MM.1S (cell line): ENCODE measurements around the gene TRHDE.

ENCODE experiments used
- DNase-seq: peaks from one replicate; pipeline ENCODE4 v3.0.0-alpha.2; 2015
- H2AFZ ChIP-seq: fragments of 300-600 bp; sonication (generic); 2 replicates; pipeline ENCODE4 v1.6.0; 2016; ENCODE audit warnings: antibody characterized with exemption, low read length
- H3F3A ChIP-seq: fragments of 300-600 bp; sonication (generic); 2 replicates; pipeline ENCODE4 v1.6.1; 2016; ENCODE audit warnings: mild to moderate bottlenecking, antibody characterized with exemption, low read length, moderate library complexity, mixed read lengths; ENCODE audit not compliant: insufficient read depth
- H3K27ac ChIP-seq: fragments of 300-600 bp; sonication (generic); 2 replicates; pipeline ENCODE4 v1.5.1; 2016; ENCODE audit warnings: mild to moderate bottlenecking, low read length
- H3K27me3 ChIP-seq: fragments of 300-600 bp; sonication (generic); replicated peaks from 2 replicates; pipeline ENCODE4 v1.6.0; 2016; ENCODE audit warnings: low read length; ENCODE audit not compliant: insufficient read depth
- H3K36me3 ChIP-seq: fragments of 300-600 bp; sonication (generic); replicated peaks from 2 replicates; pipeline ENCODE4 v1.6.1; 2016; ENCODE audit warnings: mild to moderate bottlenecking, low read length, mixed read lengths; ENCODE audit not compliant: insufficient read depth
- H3K4me1 ChIP-seq: fragments of 300-600 bp; sonication (generic); 2 replicates; pipeline ENCODE4 v1.6.1; 2016; ENCODE audit warnings: low read length, mixed read lengths
- H3K4me2 ChIP-seq: fragments of 300-600 bp; sonication (generic); 2 replicates; pipeline ENCODE4 v1.6.0; 2016; ENCODE audit warnings: low read depth, low read length
- H3K4me3 ChIP-seq: fragments of 300-600 bp; sonication (generic); 2 replicates; pipeline ENCODE4 v1.5.1; 2016; ENCODE audit warnings: low read length, mixed read lengths
- H3K79me2 ChIP-seq: fragments of 300-600 bp; sonication (generic); 2 replicates; pipeline ENCODE4 v1.6.1; 2016; ENCODE audit warnings: mixed run types, low read length, mixed read lengths
- H3K9ac ChIP-seq: fragments of 300-600 bp; sonication (generic); 2 replicates; pipeline ENCODE4 v1.6.1; 2016; ENCODE audit warnings: low read length, mixed read lengths
- H3K9me2 ChIP-seq: fragments of 300-600 bp; sonication (generic); replicated peaks from 2 replicates; pipeline ENCODE4 v1.6.1; 2016; ENCODE audit warnings: mild to moderate bottlenecking, low read length, mixed read lengths; ENCODE audit not compliant: insufficient read depth
- H3K9me3 ChIP-seq: fragments of 300-600 bp; sonication (generic); replicated peaks from 2 replicates; pipeline ENCODE4 v1.6.1; 2016; ENCODE audit warnings: mild to moderate bottlenecking, low read length, mixed read lengths; ENCODE audit not compliant: insufficient read depth
- H4K20me1 ChIP-seq: fragments of 300-600 bp; sonication (generic); 2 replicates; pipeline ENCODE4 v1.6.1; 2016; ENCODE audit warnings: mild to moderate bottlenecking, low read length, moderate library complexity, mixed read lengths; ENCODE audit not compliant: insufficient read depth
- CTCF ChIP-seq: fragments of 300-600 bp; sonication (generic); IDR thresholded peaks from 2 replicates; pipeline ENCODE4 v1.5.1; 2016; ENCODE audit warnings: antibody characterized with exemption, low read length, mixed read lengths
- EZH2 ChIP-seq: fragments of 300-600 bp; sonication (generic); optimal IDR thresholded peaks from 2 replicates; pipeline ENCODE3; 2017; ENCODE audit warnings: low read depth, mild to moderate bottlenecking, antibody characterized with exemption, low read length, mixed read lengths
- EZH2phosphoT487 ChIP-seq: fragments of 300-600 bp; sonication (generic); IDR thresholded peaks from 2 replicates; pipeline ENCODE4 v1.6.1; 2018; ENCODE audit warnings: antibody characterized with exemption, low read length

TRHDE gene

DNA sequence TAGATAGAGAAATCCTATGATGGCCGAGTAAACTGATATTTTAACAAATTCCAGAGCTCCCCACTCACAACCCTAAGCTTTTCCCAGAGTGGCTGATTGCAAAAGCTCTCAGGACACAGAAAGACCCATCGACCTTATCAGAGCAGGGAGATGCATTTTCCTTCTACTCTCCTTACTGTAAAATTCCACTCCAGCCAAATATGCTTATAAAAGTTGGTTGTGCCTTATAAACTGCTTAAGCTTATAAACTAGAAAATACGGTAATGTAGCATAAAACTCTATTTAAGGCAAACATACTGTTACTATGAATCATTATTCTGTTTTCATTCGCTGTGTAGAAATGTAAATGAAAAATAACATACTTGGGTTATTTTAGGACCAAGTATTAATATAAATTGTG lies 41.6 kb upstream of the TRHDE start:
- Histone ChIP-seq H3K4me3 (no peak overlapping the region), H2AFZ (no peak overlapping the region), H3K36me3 (no peaks in the 10 kb centered on the region), H3K4me1 (no peaks in the 10 kb centered on the region), H3K27ac (no peak overlapping the region), H3K9me2 (no peaks in the 10 kb centered on the region), H3K4me2 (no peak overlapping the region), H3K79me2 (no peaks in the 10 kb centered on the region), H3K9ac (no peak overlapping the region), H3K9me3 (no peaks in the 10 kb centered on the region), H4K20me1 (no peaks in the 10 kb centered on the region), H3K27me3 (no peaks in the 10 kb centered on the region), H3F3A (no peaks in the 10 kb centered on the region)
- TF ChIP-seq EZH2: no peak
- TF ChIP-seq EZH2phosphoT487: no peak
- TF ChIP-seq CTCF: no peak
- no peak for DNase-seq

GRCh38 chr12:72234886-72235285 lies 37.3 kb upstream of the TRHDE start:
- Histone ChIP-seq H3K4me2 (no peak overlapping the region), H3K27me3 (no peaks in the 10 kb centered on the region), H2AFZ (no peak overlapping the region), H3K9me3 (no peaks in the 10 kb centered on the region), H3K27ac (no peak overlapping the region), H3K4me1 (no peaks in the 10 kb centered on the region), H3K79me2 (no peaks in the 10 kb centered on the region), H3K4me3 (no peak overlapping the region), H4K20me1 (no peaks in the 10 kb centered on the region), H3K36me3 (no peaks in the 10 kb centered on the region), H3F3A (no peaks in the 10 kb centered on the region), H3K9me2 (no peaks in the 10 kb centered on the region), H3K9ac (no peak overlapping the region)
- DNase-seq: no peak
- TF ChIP-seq EZH2phosphoT487 (no peak), CTCF (no peak), EZH2 (no peak)

DNA sequence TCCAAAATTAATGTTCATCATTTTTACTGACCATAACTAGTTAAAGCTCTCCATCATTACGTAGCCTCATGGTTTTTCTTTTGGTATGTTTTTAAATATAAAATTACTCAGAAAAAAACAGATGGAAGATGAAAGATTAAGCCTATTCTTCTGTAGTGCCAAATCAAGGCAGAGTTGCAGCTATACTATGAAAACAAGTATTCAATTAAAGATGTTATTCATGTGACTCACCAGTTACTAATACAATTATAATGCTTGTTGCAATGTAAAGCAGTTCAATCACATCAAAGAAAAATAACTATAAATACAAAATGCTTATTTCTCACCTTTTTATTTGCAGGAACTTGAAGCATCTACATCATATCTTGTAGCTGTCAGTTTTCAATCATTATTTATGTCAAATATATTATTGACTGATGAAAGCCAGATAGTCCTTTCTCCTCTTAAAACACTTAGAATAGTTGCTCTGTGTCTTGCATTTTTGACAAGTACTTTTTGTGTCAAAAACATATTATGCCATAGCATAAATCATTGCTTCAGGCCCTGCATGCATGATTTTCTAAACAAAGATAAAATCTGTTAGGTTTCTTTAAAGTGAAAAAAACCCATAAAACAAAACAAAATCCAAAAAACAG lies 36.0 kb upstream of the TRHDE start:
- DNase-seq: no peak
- H2AFZ ChIP-seq: no peak overlapping the region
- no peak overlapping the region for H3K27ac ChIP-seq
- H3K79me2 ChIP-seq: no peaks in the 10 kb centered on the region
- no peaks in the 10 kb centered on the region for H4K20me1 ChIP-seq
- H3K36me3 ChIP-seq: no peaks in the 10 kb centered on the region
- H3F3A ChIP-seq: no peaks in the 10 kb centered on the region
- no peak overlapping the region for H3K4me3 ChIP-seq
- no peaks in the 10 kb centered on the region for H3K4me1 ChIP-seq
- H3K9ac ChIP-seq: no peak overlapping the region
- no peak overlapping the region for H3K4me2 ChIP-seq
- H3K27me3 ChIP-seq: no peaks in the 10 kb centered on the region
- no peaks in the 10 kb centered on the region for H3K9me2 ChIP-seq
- no peaks in the 10 kb centered on the region for H3K9me3 ChIP-seq
- TF ChIP-seq EZH2phosphoT487 (no peak), CTCF (no peak), EZH2 (no peak)
